Activated CD8-positive, alpha-beta T cell treated with anti-CD3 and anti-CD28 coated beads for 36 hours (primary cell): Measurements from ENCODE around the gene IFRD2. TPM values are rescaled to one million over a fixed set of nuclear protein-coding genes. Genes with fewer than 3 reads are reported as not detected.

Experiments used
- ATAC-seq: fragments of 200-7000 bp; cut with Tn5 transposase; one replicate; pipeline ENCODE4 v1.10.0; 2021; ENCODE audit warnings: mild to moderate bottlenecking, moderate library complexity
- CTCF ChIA-PET: fragments of 350-600 bp; sonication (Branson Sonifier 250); formaldehyde crosslinking; loops from one replicate; lab custom pipeline; 2021; ENCODE audit warnings: antibody characterized with exemption; lab: Charles Lee
- POLR2A ChIA-PET: fragments of 350-600 bp; sonication (Branson Sonifier 250); formaldehyde crosslinking; loops from one replicate; lab custom pipeline; 2021; ENCODE audit warnings: antibody characterized with exemption; lab: Charles Lee
- DNase-seq: peaks from one replicate; pipeline ENCODE4 v3.0.0-alpha.2; 2020
- H3K27ac Mint-ChIP-seq: one replicate; pipeline ENCODE4 v1.8.0; 2021; ENCODE audit warnings: mild to moderate bottlenecking, mixed read lengths
- H3K27me3 Mint-ChIP-seq: one replicate; pipeline ENCODE4 v1.8.0; 2021; ENCODE audit warnings: mixed read lengths
- H3K36me3 Mint-ChIP-seq: one replicate; pipeline ENCODE4 v1.8.0; 2021; ENCODE audit warnings: low read depth, mixed read lengths
- H3K4me1 Mint-ChIP-seq: one replicate; pipeline ENCODE4 v1.8.0; 2021; ENCODE audit warnings: low read depth, mixed read lengths
- H3K4me3 Mint-ChIP-seq: one replicate; pipeline ENCODE4 v1.8.0; 2021; ENCODE audit warnings: mild to moderate bottlenecking, moderate library complexity, mixed read lengths
- H3K9me3 Mint-ChIP-seq: one replicate; pipeline ENCODE4 v1.8.0; 2021; ENCODE audit warnings: mixed read lengths
- intact Hi-C: fragments of 100-400 bp; cut with micrococcal nuclease; formaldehyde crosslinking; loops from one replicate; pipeline ENCODE4 v1.10.0; 2022
- total RNA-seq, 2 experiments: library from RNA; stranded (reverse); gene quantifications; one replicate each; pipeline ENCODE4 v1.2.3, GENCODE V29; 2021
- TF ChIP-seq, protein P1 (sequence below): fragments of 200-600 bp; IDR thresholded peaks from one replicate; pipeline ENCODE4 v1.8.0; 2022; ENCODE audit warnings: antibody characterized with exemption, mild to moderate bottlenecking

Gene IFRD2
- total RNA-seq, 2 experiments from 2014 or later, result 132 to 133 TPM

GRCh38 chr3:50319894-50320625 is 27.8 kb upstream of the IFRD2 start:
- no peak overlapping the region for H3K27ac Mint-ChIP-seq
- CTCF ChIA-PET, result interaction anchor here (0.8 to 3.4 kb wide), 7 partner anchors 8 to 74 kb away, joined by 3 to 10 read pairs (median 6); partner anchors contain the start of genes CYB561D2, HYAL3, NAA80 and NPRL2

GRCh38 chr3:50319181-50319893 is 27.1 kb upstream of the IFRD2 start:
- Mint-ChIP-seq H3K27me3 (no peaks in the 10 kb centered on the region), H3K36me3 (peaks cover 1% of the 10 kb centered on the region), H3K4me1 (peaks cover 37% of the 10 kb centered on the region), H3K4me3 (peak overlapping the region; percentile 26), H3K9me3 (no peaks in the 10 kb centered on the region), H3K27ac (no peak overlapping the region)
- DNase-seq (no peak), ATAC-seq (no peak)
- CTCF ChIA-PET, result interaction anchor here (1.2 to 3.4 kb wide), 5 partner anchors 9 to 125 kb away, joined by 5 to 10 read pairs (median 8); partner anchors contain the start of genes HYAL3, NAA80 and TUSC2
- intact Hi-C loops, result no loop called here
- POLR2A ChIA-PET, result interaction anchor here (0.6 to 13.4 kb wide), 11 partner anchors 8 to 454 kb away, joined by 3 to 126 read pairs (median 3); partner anchors contain the start of genes IFRD2, RASSF1, TUSC2 and ZMYND10
- TF ChIP-seq, protein P1, sequence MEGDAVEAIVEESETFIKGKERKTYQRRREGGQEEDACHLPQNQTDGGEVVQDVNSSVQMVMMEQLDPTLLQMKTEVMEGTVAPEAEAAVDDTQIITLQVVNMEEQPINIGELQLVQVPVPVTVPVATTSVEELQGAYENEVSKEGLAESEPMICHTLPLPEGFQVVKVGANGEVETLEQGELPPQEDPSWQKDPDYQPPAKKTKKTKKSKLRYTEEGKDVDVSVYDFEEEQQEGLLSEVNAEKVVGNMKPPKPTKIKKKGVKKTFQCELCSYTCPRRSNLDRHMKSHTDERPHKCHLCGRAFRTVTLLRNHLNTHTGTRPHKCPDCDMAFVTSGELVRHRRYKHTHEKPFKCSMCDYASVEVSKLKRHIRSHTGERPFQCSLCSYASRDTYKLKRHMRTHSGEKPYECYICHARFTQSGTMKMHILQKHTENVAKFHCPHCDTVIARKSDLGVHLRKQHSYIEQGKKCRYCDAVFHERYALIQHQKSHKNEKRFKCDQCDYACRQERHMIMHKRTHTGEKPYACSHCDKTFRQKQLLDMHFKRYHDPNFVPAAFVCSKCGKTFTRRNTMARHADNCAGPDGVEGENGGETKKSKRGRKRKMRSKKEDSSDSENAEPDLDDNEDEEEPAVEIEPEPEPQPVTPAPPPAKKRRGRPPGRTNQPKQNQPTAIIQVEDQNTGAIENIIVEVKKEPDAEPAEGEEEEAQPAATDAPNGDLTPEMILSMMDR, result no peak

More at GRCh38 chr3:50319894-50320625, 27.8 kb upstream of the IFRD2 start:
- TF ChIP-seq, protein P1, result no peak
- intact Hi-C loops, result no loop called here
- Mint-ChIP-seq H3K9me3 (no peaks in the 10 kb centered on the region), H3K4me1 (peaks cover 42% of the 10 kb centered on the region), H3K27me3 (no peaks in the 10 kb centered on the region), H3K36me3 (peaks cover 1% of the 10 kb centered on the region), H3K4me3 (peak overlapping the region; percentile 88)
- POLR2A ChIA-PET, result interaction anchor here (1.0 to 13.4 kb wide), 8 partner anchors 9 to 286 kb away, joined by 3 to 126 read pairs (median 4); partner anchors contain the start of genes RASSF1 and ZMYND10
- ATAC-seq (no peak), DNase-seq (no peak)

- Mint-ChIP-seq H3K27me3 (no peaks in the 10 kb centered on the region), H3K9me3 (no peaks in the 10 kb centered on the region), H3K4me3 (no peak overlapping the region), H3K27ac (no peak overlapping the region), H3K4me1 (peaks cover 37% of the 10 kb centered on the region), H3K36me3 (peaks cover 1% of the 10 kb centered on the region)
- intact Hi-C loops, result no loop called here
- no peak for DNase-seq
- CTCF ChIA-PET, result interaction anchor here (1.7 to 3.4 kb wide), 4 partner anchors 9 to 124 kb away, joined by 5 to 10 read pairs (median 8); partner anchors contain the start of genes HYAL3, NAA80 and TUSC2
- TF ChIP-seq, protein P1, result no peak
- no peak for ATAC-seq
- POLR2A ChIA-PET, result interaction anchor here (0.6 to 13.4 kb wide), 7 partner anchors 9 to 453 kb away, joined by 3 to 126 read pairs (median 3); partner anchors contain the start of genes IFRD2, RASSF1 and TUSC2
Measured at GRCh38 chr3:50318615-50319014, 26.4 kb upstream of the IFRD2 start.

DNA sequence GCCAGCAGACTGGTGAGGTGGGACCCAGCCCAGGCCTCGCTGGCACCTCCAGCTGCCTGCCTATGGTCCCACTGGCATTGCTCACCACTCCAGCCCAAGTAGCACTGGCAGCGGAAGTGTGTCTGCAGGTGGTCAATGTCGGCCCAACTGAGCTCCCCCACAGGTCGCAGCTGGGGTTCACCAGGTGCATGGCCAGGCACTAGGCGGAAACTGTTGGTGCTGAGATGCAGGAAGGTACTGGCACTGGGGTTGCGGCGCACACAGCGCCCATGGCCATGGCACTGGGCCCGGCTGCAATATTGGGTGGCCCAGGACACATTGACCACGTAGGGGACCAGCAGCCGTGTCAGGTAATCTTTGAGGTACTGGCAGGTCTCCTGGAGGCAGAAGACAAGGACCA is 25.9 kb upstream of the IFRD2 start:
- peaks cover 1% of the 10 kb centered on the region for H3K36me3 Mint-ChIP-seq
- CTCF ChIA-PET, result interaction anchor here (1.2 to 2.8 kb wide), 5 partner anchors 10 to 124 kb away, joined by 3 to 9 read pairs (median 5); partner anchors contain the start of genes HYAL3, NAA80 and TUSC2
- intact Hi-C loops, result no loop called here
- DNase-seq (no peak), ATAC-seq (no peak)
- H3K27ac Mint-ChIP-seq, result no peak overlapping the region
- H3K4me3 Mint-ChIP-seq, result no peak overlapping the region
- no peaks in the 10 kb centered on the region for H3K27me3 Mint-ChIP-seq
- peaks cover 37% of the 10 kb centered on the region for H3K4me1 Mint-ChIP-seq
- POLR2A ChIA-PET, result interaction anchor here (1.0 to 13.4 kb wide), 4 partner anchors 9 to 18 kb away, joined by 3 to 126 read pairs (median 4); partner anchors contain the start of genes RASSF1 and TUSC2
- H3K9me3 Mint-ChIP-seq, result no peaks in the 10 kb centered on the region
- TF ChIP-seq, protein P1, result no peak
